Measurements from ENCODE around the gene EPHA7. TPM values are rescaled to one million over a fixed set of nuclear protein-coding genes. Genes with fewer than 3 reads are reported as not detected.

The EPHA7 gene
- total and polyA plus RNA-seq, 2 of the 4 experiments (the other 2 are of a cell fraction), result not detected

DNA sequence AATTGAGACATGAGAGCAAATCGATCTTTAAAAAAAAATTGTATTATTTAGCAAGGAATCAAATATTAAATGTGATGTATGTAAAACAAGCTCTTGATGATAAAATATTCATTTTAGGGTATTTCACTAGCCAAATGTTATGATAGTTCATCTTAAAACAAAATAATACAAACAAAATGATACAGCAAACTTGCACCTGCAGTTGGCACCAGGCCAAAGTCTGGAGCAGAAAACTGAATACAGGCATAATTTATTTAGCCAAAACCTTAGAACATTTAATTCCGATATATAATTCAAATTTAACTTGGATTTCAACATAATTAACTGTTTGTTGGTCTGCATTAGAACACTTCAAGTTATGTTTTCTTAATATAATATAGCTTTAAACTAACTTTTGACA is 60.9 kb downstream of the EPHA7 start:
- H2AFZ ChIP-seq (replicated peaks; ENCODE audit: low read length, poor library complexity), result no peak overlapping the region
- no peak overlapping the region for H3K4ac ChIP-seq (ENCODE audit: low read depth, low read length)
- no peak overlapping the region for H2BK5ac ChIP-seq (ENCODE audit: low read depth, low read length, poor library complexity, severe bottlenecking)
- no peaks in the 10 kb centered on the region for H3K9me1 ChIP-seq (ENCODE audit: insufficient read depth, low read length)
- H2AK9ac ChIP-seq (replicated peaks; ENCODE audit: low read depth, low read length, poor library complexity), result no peak overlapping the region
- no peak overlapping the region for H4K91ac ChIP-seq (ENCODE audit: insufficient read depth, low read depth, low read length)
- H3K18ac ChIP-seq (ENCODE audit: low read depth, low read length), result no peak overlapping the region
- no peak overlapping the region for H3K4me3 ChIP-seq (ENCODE audit: insufficient read depth, low read depth, low read length)
- no peaks in the 10 kb centered on the region for H3K27me3 ChIP-seq (ENCODE audit: control insufficient read depth, insufficient read depth, low read length)
- ChIA-PET POLR2A (ENCODE audit: unreplicated experiment) (no interaction called here), CTCF (no interaction called here)
- no peaks in the 10 kb centered on the region for H3K9me3 ChIP-seq (ENCODE audit: control insufficient read depth, insufficient read depth, low read length)
- TF ChIP-seq, protein P1, sequence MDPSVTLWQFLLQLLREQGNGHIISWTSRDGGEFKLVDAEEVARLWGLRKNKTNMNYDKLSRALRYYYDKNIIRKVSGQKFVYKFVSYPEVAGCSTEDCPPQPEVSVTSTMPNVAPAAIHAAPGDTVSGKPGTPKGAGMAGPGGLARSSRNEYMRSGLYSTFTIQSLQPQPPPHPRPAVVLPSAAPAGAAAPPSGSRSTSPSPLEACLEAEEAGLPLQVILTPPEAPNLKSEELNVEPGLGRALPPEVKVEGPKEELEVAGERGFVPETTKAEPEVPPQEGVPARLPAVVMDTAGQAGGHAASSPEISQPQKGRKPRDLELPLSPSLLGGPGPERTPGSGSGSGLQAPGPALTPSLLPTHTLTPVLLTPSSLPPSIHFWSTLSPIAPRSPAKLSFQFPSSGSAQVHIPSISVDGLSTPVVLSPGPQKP (IDR thresholded peaks at IDR 0.05; ENCODE audit: borderline replicate concordance, low read depth, low read length), result no peak
- no peak for TF ChIP-seq MAFK (IDR thresholded peaks at IDR 0.05; ENCODE audit: low read depth, low read length)
- TF ChIP-seq POLR2A (IDR thresholded peaks at IDR 0.05; ENCODE audit: low read depth, low read length), result no peak
- no peak for TF ChIP-seq MXI1 (IDR thresholded peaks at IDR 0.05; ENCODE audit: borderline replicate concordance, low read depth, low read length)
- no peak for TF ChIP-seq SMC3 (IDR thresholded peaks at IDR 0.05; ENCODE audit: low read depth, low read length)
- TF ChIP-seq MAZ (IDR thresholded peaks at IDR 0.05; ENCODE audit: borderline replicate concordance, low read depth, low read length), result no peak
- TF ChIP-seq RFX5 (IDR thresholded peaks at IDR 0.05; ENCODE audit: low read depth, low read length), result no peak
- TF ChIP-seq BHLHE40 (IDR thresholded peaks at IDR 0.05; ENCODE audit: low read depth, low read length), result no peak
- no peak for TF ChIP-seq RAD21 (IDR thresholded peaks at IDR 0.05; ENCODE audit: low read length)
- no peak overlapping the region for H3K27ac ChIP-seq (ENCODE audit: insufficient read depth, low read length)
- WGBS, 2 experiments (ENCODE audit: extremely low coverage in 2 of 2, insufficient read length in 1 of 2), result no CpG with 5 or more reads among the region's 2 CpGs
- no peaks in the 10 kb centered on the region for H3K36me3 ChIP-seq (ENCODE audit: control insufficient read depth, insufficient read depth, low read length)
- ATAC-seq (ENCODE audit: low read depth) (no peak), DNase-seq (no peak)
- no peak overlapping the region for H2BK15ac ChIP-seq (ENCODE audit: low read depth, low read length)
- H3K9ac ChIP-seq (ENCODE audit: low read depth, low read length), result no peak overlapping the region
- H3K4me2 ChIP-seq (ENCODE audit: low read depth, low read length), result no peak overlapping the region
- no peak overlapping the region for H4K5ac ChIP-seq (ENCODE audit: low read depth, low read length)
- no peak overlapping the region for H3K14ac ChIP-seq (replicated peaks; ENCODE audit: low read depth, low read length)
- in situ Hi-C loops (cut with MboI; ENCODE audit: low sequenced_read_pairs), result no loop called here
- H3K23ac ChIP-seq (ENCODE audit: low read depth, low read length), result no peak overlapping the region
- H3K56ac ChIP-seq (ENCODE audit: extremely low read depth, insufficient read depth, low read length), result no peak overlapping the region
- no peaks in the 10 kb centered on the region for H3K79me1 ChIP-seq (ENCODE audit: low read depth in 1 of 2, low read length in 2 of 2)
- no peak overlapping the region for H2BK20ac ChIP-seq (ENCODE audit: low read depth, low read length)
- H2AK5ac ChIP-seq (ENCODE audit: low read depth, low read length), result no peak overlapping the region
- H3K4me1 ChIP-seq (ENCODE audit: control insufficient read depth, insufficient read depth, low read length), result no peaks in the 10 kb centered on the region
- no TSS peak for BruUV-seq (replicated peaks)
- no peak overlapping the region for H2BK120ac ChIP-seq (ENCODE audit: low read depth, low read length)
- dilution Hi-C loops (cut with HindIII; ENCODE audit: low sequenced_read_pairs, unreplicated experiment), result no loop called here
- intact Hi-C loops (cut with micrococcal nuclease), result no loop called here
- no peaks in the 10 kb centered on the region for H4K20me1 ChIP-seq (ENCODE audit: insufficient read depth, low read length)
- H4K8ac ChIP-seq (ENCODE audit: low read depth in 2 of 2, low read length in 2 of 2), result no peak overlapping the region
